Natural killer cell treated with Interleukin-12 subunit alpha and Interleukin-12 subunit beta and Interleukin-15 and Interleukin-18, amount 100 ng/mL, for 72 hours (primary cell): ENCODE data around the gene PPFIBP1. TPM values are rescaled to one million over a fixed set of nuclear protein-coding genes. Genes with fewer than 3 reads are reported as not detected.
A peak's percentile ranks its signal among the peaks of the same experiment; 100 is the strongest.
"Not testable (repeated sequence)": the region's sequence is repeated elsewhere in the genome, so short reads cannot be mapped to it uniquely, and the experiment has no call there.

Source experiments
- ATAC-seq, 2 donors: fragments of 150-1000 bp; cut with Tn5 transposase in 1 of 2; sonication (Bioruptor Pico), chemical (Tn5 transposase) in 1 of 2; 2 replicates each; pipeline ENCODE4 v1.10.0; 2021
- DNase-seq: peaks from one replicate; pipeline ENCODE4 v3.0.0; 2022; ENCODE audit warnings: low spot score
- H3K27ac Mint-ChIP-seq, 2 donors: 1 replicate in 1 of 2; 2 replicates in 1 of 2; pipeline ENCODE4 v1.8.0; 2022; ENCODE audit warnings: mixed read lengths in 2 of 2, mild to moderate bottlenecking in 1 of 2, moderate library complexity in 1 of 2
- H3K27me3 Mint-ChIP-seq, 2 donors: 1 replicate in 1 of 2; 2 replicates in 1 of 2; pipeline ENCODE4 v1.8.0; 2022; ENCODE audit warnings: mixed read lengths in 2 of 2
- H3K36me3 Mint-ChIP-seq: one replicate; pipeline ENCODE4 v1.8.0; 2022; ENCODE audit warnings: mixed read lengths
- H3K4me1 Mint-ChIP-seq, 2 donors: 1 replicate in 1 of 2; 2 replicates in 1 of 2; pipeline ENCODE4 v1.8.0; 2022; ENCODE audit warnings: low read depth in 2 of 2, mixed read lengths in 2 of 2, mild to moderate bottlenecking in 1 of 2
- H3K4me3 Mint-ChIP-seq: one replicate; pipeline ENCODE4 v1.8.0; 2022; ENCODE audit warnings: mixed read lengths
- H3K9me3 Mint-ChIP-seq: 2 replicates; pipeline ENCODE4 v1.8.0; 2022; ENCODE audit warnings: mixed read lengths
- total RNA-seq, 2 donors: library from RNA; stranded (reverse); gene quantifications; one replicate each; pipeline ENCODE4 v1.2.3, GENCODE V29; 2022

The PPFIBP1 gene
- total RNA-seq, 2 donors from 2014 or later: 9.0 to 12.9 TPM

- Mint-ChIP-seq H3K4me1 (no peaks in the 10 kb centered on the region), H3K27ac (no peak overlapping the region), H3K4me3 (no peak overlapping the region), H3K9me3 (no peaks in the 10 kb centered on the region), H3K36me3 (no peaks in the 10 kb centered on the region), H3K27me3 (peaks cover 7 to 19% of the 10 kb centered on the region in 2 donors)
- no peak for DNase-seq
- no peak for ATAC-seq
These were observed 86.4 kb downstream of the PPFIBP1 start for GRCh38 chr12:27610374-27610773.

- ATAC-seq (no peak), DNase-seq (no peak)
- no peak overlapping the region for H3K4me3 Mint-ChIP-seq
- H3K27me3 Mint-ChIP-seq: peaks cover 18 to 43% of the 10 kb centered on the region in 2 donors
- no peak overlapping the region for H3K27ac Mint-ChIP-seq
- H3K36me3 Mint-ChIP-seq: no peaks in the 10 kb centered on the region
- H3K9me3 Mint-ChIP-seq: no peaks in the 10 kb centered on the region
- no peaks in the 10 kb centered on the region for H3K4me1 Mint-ChIP-seq
These were observed 90.4 kb downstream of the PPFIBP1 start for GRCh38 chr12:27614386-27614785.

- Mint-ChIP-seq H3K4me1 (no peaks in the 10 kb centered on the region), H3K27ac (no peak overlapping the region), H3K4me3 (no peak overlapping the region), H3K27me3 (peaks cover 18 to 40% of the 10 kb centered on the region in 2 donors), H3K9me3 (no peaks in the 10 kb centered on the region), H3K36me3 (no peaks in the 10 kb centered on the region)
- no peak for DNase-seq
- ATAC-seq: no peak
These were observed 90.9 kb downstream of the PPFIBP1 start for GRCh38 chr12:27614866-27615265.

GRCh38 chr12:27615331-27615891, 91.4 kb downstream of the PPFIBP1 start:
- DNase-seq (no peak), ATAC-seq (no peak)
- Mint-ChIP-seq H3K27me3 (peaks cover 18 to 46% of the 10 kb centered on the region in 2 donors), H3K27ac (no peak overlapping the region), H3K4me3 (no peak overlapping the region), H3K4me1 (no peaks in the 10 kb centered on the region), H3K9me3 (no peaks in the 10 kb centered on the region), H3K36me3 (no peaks in the 10 kb centered on the region)

DNA sequence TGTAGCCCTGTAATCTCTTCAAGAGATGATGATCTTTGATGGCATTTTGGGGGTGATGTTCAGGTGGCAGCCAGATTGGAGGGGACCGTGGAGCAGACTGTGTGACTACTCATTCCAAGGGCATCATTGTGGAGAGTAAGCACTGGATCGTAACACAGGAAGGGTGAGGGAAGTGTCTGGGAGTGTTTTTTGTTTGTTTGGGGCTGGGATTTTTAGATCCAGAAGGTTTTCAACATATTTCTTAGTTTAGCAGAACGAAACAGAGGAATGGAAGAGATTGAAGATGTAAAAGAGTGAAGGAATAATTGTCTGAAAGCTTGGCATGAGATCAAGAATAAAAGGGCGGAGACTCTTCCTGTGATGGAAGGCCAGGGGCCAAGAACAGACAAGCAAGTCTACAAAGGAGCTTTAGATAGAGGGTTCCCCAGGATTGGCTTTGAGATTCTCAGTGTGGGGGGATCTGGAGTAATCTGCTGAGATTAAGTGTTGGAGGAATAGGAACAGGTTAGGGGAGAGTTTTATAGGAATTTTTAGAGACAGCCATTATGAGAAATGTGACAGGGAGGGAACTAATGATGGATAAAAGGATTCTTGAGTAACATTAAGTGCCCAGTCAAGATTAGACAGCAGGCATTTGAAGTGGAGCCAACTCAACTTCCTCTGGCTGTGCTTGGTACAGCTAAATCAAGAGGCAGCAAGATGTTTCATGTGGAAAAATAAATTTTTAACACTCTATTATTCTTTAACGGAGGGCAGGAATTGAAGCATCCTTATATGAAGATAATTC, 92.5 kb downstream of the PPFIBP1 start:
- DNase-seq (no peak), ATAC-seq (no peak)
- no peaks in the 10 kb centered on the region for H3K36me3 Mint-ChIP-seq
- H3K27ac Mint-ChIP-seq: no peak overlapping the region
- H3K27me3 Mint-ChIP-seq: peaks cover 18 to 46% of the 10 kb centered on the region in 2 donors
- no peaks in the 10 kb centered on the region for H3K9me3 Mint-ChIP-seq
- no peak overlapping the region for H3K4me3 Mint-ChIP-seq
- H3K4me1 Mint-ChIP-seq: no peaks in the 10 kb centered on the region

- Mint-ChIP-seq H3K36me3 (no peaks in the 10 kb centered on the region), H3K9me3 (no peaks in the 10 kb centered on the region), H3K4me3 (no peak overlapping the region), H3K4me1 (no peaks in the 10 kb centered on the region), H3K27ac (no peak overlapping the region), H3K27me3 (peaks cover 16 to 41% of the 10 kb centered on the region in 2 donors)
- DNase-seq (no peak), ATAC-seq (no peak)
These were observed 94.8 kb downstream of the PPFIBP1 start for GRCh38 chr12:27618836-27619235.

DNA sequence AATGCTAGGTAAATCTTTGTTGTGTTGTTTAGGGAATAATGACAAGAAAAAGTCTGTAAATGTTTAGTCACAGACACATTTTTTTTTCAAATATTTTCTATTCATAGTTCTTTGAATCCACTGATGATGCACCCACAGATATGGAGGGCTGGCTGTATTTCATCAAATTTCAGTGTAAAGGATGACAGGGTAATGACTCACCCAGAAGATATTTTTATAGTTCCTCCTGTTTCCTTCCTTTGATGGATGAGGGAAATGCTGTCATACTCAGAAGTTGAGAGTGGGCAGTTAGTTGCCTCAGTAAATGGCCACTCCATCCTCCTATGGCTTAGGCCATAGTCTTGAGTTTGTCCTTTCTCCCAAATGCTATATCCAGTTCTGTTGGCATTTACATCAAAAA, 95.3 kb downstream of the PPFIBP1 start:
- DNase-seq: no peak
- no peaks in the 10 kb centered on the region for H3K36me3 Mint-ChIP-seq
- no peaks in the 10 kb centered on the region for H3K9me3 Mint-ChIP-seq
- no peak overlapping the region for H3K27ac Mint-ChIP-seq
- H3K4me3 Mint-ChIP-seq: no peak overlapping the region
- no peaks in the 10 kb centered on the region for H3K4me1 Mint-ChIP-seq
- peaks cover 16 to 41% of the 10 kb centered on the region in 2 donors for H3K27me3 Mint-ChIP-seq
- ATAC-seq: no peak

- Mint-ChIP-seq H3K4me3 (no peak overlapping the region), H3K36me3 (no peaks in the 10 kb centered on the region), H3K27me3 (peaks cover 16 to 41% of the 10 kb centered on the region in 2 donors), H3K4me1 (no peaks in the 10 kb centered on the region), H3K9me3 (no peaks in the 10 kb centered on the region), H3K27ac (no peak overlapping the region)
- ATAC-seq (no peak), DNase-seq (no peak)
These were observed 96.1 kb downstream of the PPFIBP1 start for GRCh38 chr12:27620121-27620520.

DNA sequence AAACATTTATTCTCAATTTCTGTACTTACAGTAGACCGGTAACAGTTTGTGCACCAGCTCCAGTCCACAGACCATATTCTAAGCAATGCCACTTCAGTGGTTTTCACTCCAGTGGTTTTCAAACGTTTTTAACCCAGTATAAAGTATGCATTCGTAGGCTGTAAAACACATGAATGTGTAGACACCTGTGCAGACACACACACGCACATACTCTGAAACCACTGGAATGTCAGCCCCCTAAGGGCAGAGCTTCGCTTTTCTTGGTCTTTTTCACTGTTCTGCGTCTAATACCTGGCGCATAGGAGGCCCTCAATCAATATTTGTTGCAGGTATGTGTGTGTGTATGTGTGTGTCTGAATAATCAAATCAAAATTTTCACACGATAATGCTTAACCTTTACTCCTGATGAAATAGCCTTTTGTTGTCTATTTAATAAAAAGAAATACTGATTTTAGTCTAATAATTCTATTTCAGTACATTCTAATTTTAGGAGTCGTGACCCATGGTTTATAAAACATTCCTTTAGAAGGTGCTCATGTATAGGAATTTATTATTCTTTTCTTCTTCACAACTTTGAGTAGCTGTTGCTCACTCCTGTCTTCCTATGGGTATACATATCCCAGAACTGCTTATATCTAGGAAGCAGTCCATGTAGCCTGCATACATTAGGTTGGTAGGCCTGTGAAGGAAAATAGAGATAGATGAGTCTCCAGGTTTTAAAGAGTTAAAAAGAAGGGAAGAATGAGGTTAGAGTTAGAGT, 98.6 kb downstream of the PPFIBP1 start:
- no peak for ATAC-seq
- Mint-ChIP-seq H3K27ac (no peak overlapping the region), H3K27me3 (peaks cover 8 to 24% of the 10 kb centered on the region in 2 donors), H3K4me1 (no peaks in the 10 kb centered on the region), H3K9me3 (no peaks in the 10 kb centered on the region), H3K36me3 (no peaks in the 10 kb centered on the region), H3K4me3 (no peak overlapping the region)
- DNase-seq: no peak

DNA sequence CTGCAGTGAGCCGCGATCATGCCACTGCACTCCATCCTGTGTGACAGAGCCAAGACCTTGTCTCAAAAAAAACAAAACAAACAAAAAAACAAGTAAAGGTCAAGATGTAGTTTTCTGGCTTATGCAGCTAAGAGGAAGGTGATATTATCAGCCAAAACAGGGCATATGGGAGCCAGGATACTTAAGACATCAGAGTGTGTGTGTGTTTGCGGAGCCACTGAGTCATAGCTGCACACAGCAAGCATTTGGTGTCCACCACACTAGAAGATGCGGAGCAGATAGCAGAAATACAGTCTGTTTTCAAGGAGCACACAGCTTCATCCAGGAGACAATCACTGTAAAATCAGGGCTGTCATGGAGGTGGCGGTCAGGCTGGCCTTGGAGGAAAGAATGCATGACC, 99.6 kb downstream of the PPFIBP1 start:
- Mint-ChIP-seq H3K36me3 (no peaks in the 10 kb centered on the region), H3K4me1 (no peaks in the 10 kb centered on the region), H3K27me3 (peaks cover 4 to 14% of the 10 kb centered on the region in 2 donors), H3K4me3 (no peak overlapping the region), H3K9me3 (no peaks in the 10 kb centered on the region), H3K27ac (no peak overlapping the region)
- DNase-seq (no peak), ATAC-seq (no peak)

DNA sequence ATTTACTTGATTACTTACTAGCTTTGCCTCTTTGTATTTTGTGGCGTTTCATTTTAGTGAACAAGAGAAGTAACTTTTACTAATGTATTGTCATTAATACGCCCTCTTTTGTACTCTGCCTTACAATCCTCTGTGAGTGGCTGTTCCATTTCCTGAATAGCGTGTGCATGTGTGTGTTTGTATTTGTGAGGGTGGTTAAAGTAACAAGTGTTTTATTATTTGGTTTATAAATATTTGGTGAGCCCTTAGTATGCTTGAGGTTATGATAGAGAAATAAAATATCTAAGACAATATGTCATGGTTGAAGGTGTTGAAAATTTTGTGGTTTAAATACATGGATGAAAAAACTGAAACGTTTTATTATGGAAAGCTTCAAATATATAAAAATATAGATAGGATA, 100.6 kb downstream of the PPFIBP1 start:
- DNase-seq (no peak), ATAC-seq (no peak)
- Mint-ChIP-seq H3K36me3 (no peaks in the 10 kb centered on the region), H3K27me3 (peaks cover 2 to 7% of the 10 kb centered on the region in 2 donors), H3K4me1 (no peaks in the 10 kb centered on the region), H3K27ac (no peak overlapping the region), H3K9me3 (no peaks in the 10 kb centered on the region), H3K4me3 (no peak overlapping the region)

- peak overlapping the region in 1 of 2 donors; percentile 20 for H3K27ac Mint-ChIP-seq
- DNase-seq: no peak
- no peaks in the 10 kb centered on the region for H3K36me3 Mint-ChIP-seq
- peak; percentile 73 to 78 for ATAC-seq
- H3K27me3 Mint-ChIP-seq: peaks cover 0 to 3% of the 10 kb centered on the region in 2 donors
- no peaks in the 10 kb centered on the region for H3K9me3 Mint-ChIP-seq
- no peaks in the 10 kb centered on the region for H3K4me1 Mint-ChIP-seq
- no peak overlapping the region for H3K4me3 Mint-ChIP-seq
These were observed 103.3 kb downstream of the PPFIBP1 start for GRCh38 chr12:27627123-27627852.

DNA sequence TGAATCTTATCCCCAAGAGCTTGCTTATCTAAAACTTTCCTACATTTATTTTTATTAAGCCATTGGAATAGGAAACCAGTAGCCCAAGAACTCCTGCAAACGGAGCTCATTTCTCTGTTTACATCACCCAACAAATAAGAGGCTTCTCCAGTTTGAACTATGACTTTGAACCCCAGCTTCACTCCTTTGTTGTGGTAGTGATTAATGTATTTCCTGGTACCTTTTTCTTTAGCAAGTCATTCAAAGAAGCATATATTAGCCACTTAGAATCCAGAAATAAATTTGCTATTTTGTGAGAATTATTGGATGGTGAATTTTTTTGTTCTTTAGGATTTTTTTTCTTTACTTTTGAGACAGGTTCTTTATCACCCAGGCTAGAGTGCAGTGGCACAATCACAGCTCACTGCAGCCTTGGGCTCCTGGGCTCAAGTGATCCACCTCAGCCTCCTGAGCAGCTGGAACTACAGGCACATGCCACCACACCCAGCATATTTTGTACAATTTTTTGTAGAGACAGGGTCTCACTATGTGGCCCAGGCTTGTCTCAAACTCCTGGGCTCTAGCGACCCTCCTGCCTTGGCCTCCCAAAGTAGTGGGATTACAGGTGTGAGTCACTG, 104.0 kb downstream of the PPFIBP1 start:
- not testable (repeated sequence) for H3K27me3 Mint-ChIP-seq, H3K9me3 Mint-ChIP-seq, ATAC-seq, H3K36me3 Mint-ChIP-seq, DNase-seq, H3K4me1 Mint-ChIP-seq, H3K4me3 Mint-ChIP-seq
- H3K27ac Mint-ChIP-seq: peak overlapping the region in 1 of 2 donors; percentile 20
